IPS-18a (cell line): ENCODE measurements around the gene PKD2L1.

Source experiments
- H3K27ac ChIP-seq: one replicate; pipeline ENCODE4 v1.5.1; 2013; ENCODE audit warnings: low read length
- H3K27me3 ChIP-seq: one replicate; pipeline ENCODE4 v1.6.1; 2013; ENCODE audit warnings: mild to moderate bottlenecking, low read length; ENCODE audit not compliant: control insufficient read depth, insufficient read depth
- H3K36me3 ChIP-seq: one replicate; pipeline ENCODE4 v1.6.1; 2013; ENCODE audit warnings: low read depth, low read length; ENCODE audit not compliant: control insufficient read depth
- H3K4me1 ChIP-seq: one replicate; pipeline ENCODE4 v1.6.1; 2013; ENCODE audit warnings: low read depth, low read length; ENCODE audit not compliant: control insufficient read depth
- H3K4me3 ChIP-seq: one replicate; pipeline ENCODE4 v1.5.1; 2013; ENCODE audit warnings: low read length
- H3K9ac ChIP-seq: one replicate; pipeline ENCODE4 v1.6.1; 2013; ENCODE audit warnings: mild to moderate bottlenecking, low read length, moderate library complexity
- H3K9me3 ChIP-seq: one replicate; pipeline ENCODE4 v1.6.1; 2013; ENCODE audit warnings: low read depth, low read length; ENCODE audit not compliant: control insufficient read depth

PKD2L1 gene

DNA sequence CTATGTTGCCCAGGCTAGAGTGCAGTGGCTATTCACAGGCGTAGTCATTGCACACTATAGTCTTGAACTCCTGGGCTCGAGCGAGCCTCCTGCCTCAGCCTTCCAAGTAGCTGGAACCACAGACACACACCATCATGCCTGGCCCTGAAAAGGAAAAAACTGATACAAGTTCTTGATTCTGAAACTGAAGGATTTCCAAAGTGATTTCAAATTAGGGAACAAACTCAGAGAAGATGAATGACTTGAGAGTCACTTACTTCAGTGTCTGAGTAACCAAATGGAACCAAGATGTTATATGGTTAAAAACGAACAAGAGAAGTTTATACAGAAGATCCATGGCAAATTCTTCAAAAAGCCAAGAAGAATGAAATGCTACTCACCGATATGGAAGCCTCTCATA lies 77.0 kb downstream of the PKD2L1 start:
- Histone ChIP-seq H3K4me1 (no peaks in the 10 kb centered on the region), H3K27ac (no peak overlapping the region), H3K36me3 (peaks cover 58% of the 10 kb centered on the region), H3K9ac (no peak overlapping the region), H3K27me3 (no peaks in the 10 kb centered on the region), H3K4me3 (no peak overlapping the region), H3K9me3 (no peaks in the 10 kb centered on the region)

DNA sequence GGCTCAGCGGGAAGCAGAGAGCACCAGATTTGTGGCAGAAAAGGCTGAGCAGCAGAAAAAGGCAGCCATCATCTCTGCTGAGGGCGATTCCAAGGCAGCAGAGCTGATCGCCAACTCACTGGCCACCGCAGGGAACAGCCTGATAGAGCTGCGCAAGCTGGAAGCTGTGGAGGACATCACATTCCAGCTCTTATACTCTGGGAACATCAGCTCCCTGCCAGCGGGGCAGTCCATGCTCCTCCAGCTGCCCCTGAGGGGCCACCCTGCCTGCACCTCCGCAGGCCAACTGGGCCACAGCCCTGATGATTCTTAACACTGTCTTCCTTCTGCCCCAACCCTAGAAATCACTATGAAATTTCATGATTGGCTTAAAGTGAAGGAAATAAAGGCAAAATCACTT lies 81.2 kb downstream of the PKD2L1 start:
- Histone ChIP-seq H3K4me1 (no peaks in the 10 kb centered on the region), H3K9me3 (no peaks in the 10 kb centered on the region), H3K9ac (no peak overlapping the region), H3K27ac (no peak overlapping the region), H3K27me3 (no peaks in the 10 kb centered on the region), H3K4me3 (no peak overlapping the region), H3K36me3 (peaks cover 64% of the 10 kb centered on the region)

DNA sequence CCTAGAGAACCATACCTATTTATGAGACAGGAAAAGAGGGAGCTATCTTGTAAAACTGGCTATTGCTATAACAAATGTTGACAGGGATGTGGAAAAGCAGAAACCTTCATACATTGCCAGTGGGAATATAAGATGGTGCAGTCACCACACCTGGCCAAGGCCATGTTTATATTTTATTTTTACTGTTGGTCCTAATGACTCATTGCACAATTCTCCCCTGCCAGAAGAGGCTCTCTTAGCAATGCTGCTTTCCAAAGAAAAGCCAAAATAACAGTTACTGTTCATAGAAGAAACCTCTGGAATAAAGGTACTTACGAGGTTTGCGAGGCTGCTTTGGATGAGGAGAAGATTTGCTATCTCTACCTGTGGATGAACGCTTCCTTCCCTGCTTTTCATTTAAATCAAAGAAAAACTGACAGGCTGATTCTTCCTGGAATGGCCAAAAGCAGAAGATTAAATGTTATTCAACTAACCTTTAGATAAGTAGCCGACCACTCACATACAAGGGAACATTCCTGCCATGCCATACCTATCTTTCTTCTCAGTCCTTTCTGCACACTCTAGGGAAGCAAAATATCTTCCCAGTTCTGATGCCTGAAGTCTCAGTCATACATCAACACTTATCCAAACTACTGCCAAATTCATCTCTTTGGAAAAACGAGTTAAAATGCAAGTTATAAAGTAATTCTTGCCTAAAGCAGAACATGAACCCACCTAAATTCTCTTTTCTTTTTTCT lies 84.4 kb downstream of the PKD2L1 start:
- H3K27me3 ChIP-seq = no peaks in the 10 kb centered on the region
- no peaks in the 10 kb centered on the region for H3K4me1 ChIP-seq
- H3K27ac ChIP-seq = no peak overlapping the region
- H3K4me3 ChIP-seq = no peak overlapping the region
- no peak overlapping the region for H3K9ac ChIP-seq
- H3K36me3 ChIP-seq = peaks cover 55% of the 10 kb centered on the region
- H3K9me3 ChIP-seq = no peaks in the 10 kb centered on the region

DNA sequence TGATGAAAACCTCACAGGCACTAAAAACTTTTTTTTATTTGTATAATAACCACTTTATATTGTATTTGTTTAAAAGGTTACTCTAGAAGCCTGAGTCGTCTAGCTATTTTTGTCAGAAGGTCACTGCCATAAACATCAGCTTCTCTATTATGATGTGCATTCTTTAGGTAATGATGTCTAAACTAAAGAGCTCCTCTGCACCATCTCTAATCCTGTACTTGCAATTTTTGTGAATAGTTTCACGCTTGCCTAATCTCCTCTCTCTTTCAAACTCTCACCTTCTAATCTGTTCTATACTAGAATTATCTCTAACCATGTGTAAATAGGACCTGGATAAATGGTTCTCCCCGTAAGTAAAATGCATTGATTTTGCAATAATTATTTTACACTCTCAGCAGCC lies 90.2 kb downstream of the PKD2L1 start:
- H3K4me1 ChIP-seq = no peaks in the 10 kb centered on the region
- H3K36me3 ChIP-seq = peaks cover 53% of the 10 kb centered on the region
- no peak overlapping the region for H3K4me3 ChIP-seq
- H3K27me3 ChIP-seq = no peaks in the 10 kb centered on the region
- no peak overlapping the region for H3K9ac ChIP-seq
- no peak overlapping the region for H3K27ac ChIP-seq
- H3K9me3 ChIP-seq = no peaks in the 10 kb centered on the region

DNA sequence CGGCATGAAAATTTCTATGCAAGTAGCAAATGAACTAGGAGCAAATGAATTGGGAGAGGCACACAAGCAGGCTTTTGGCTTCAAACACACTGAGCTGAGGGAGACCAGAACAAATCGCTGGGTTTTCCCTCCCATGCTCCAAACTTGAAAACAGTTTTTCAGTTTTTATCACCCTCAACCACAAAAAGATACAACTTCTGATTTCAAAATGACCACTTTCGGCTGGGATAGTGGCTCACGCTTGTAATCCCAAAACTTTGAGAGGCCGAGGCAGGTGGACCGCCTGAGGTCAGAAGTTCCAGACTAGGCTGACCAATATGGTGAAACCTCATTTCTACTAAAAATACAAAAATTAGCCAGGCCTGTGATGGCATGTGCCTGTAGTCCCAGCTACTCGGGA lies 91.6 kb downstream of the PKD2L1 start:
- Histone ChIP-seq H3K9me3 (no peaks in the 10 kb centered on the region), H3K9ac (no peak overlapping the region), H3K27me3 (no peaks in the 10 kb centered on the region), H3K4me1 (no peaks in the 10 kb centered on the region), H3K4me3 (no peak overlapping the region), H3K27ac (no peak overlapping the region), H3K36me3 (peaks cover 52% of the 10 kb centered on the region)
